ENCODE measurements around the gene FOXA1.

- TF ChIP-seq POLR2A (IDR thresholded peaks at IDR 0.05) = no peak
- TF ChIP-seq CTCF (IDR thresholded peaks at IDR 0.05) = no peak
These were observed 35.7 kb downstream of the FOXA1 start for GRCh38 chr14:37559386-37559785.
